Mucosa of descending colon (tissue), 3 donors: ENCODE results near the gene CPNE7. TPM values are rescaled to one million over a fixed set of nuclear protein-coding genes. Genes with fewer than 3 reads are reported as not detected.
"Not testable (repeated sequence)": the region's sequence is repeated elsewhere in the genome, so short reads cannot be mapped to it uniquely, and the experiment has no call there.

Experiments
- ATAC-seq: fragments of 200-7000 bp; cut with Tn5 transposase; one replicate; pipeline ENCODE4 v1.9.1; 2020; ENCODE audit warnings: mild to moderate bottlenecking, moderate library complexity
- DNase-seq, 3 donors: peaks; one replicate each; pipeline ENCODE4 v3.0.0-alpha.2; 2020
- H3K36me3 ChIP-seq: fragments of 200-600 bp; one replicate; pipeline ENCODE4 v1.8.0; 2021; ENCODE audit warnings: low read depth, mild to moderate bottlenecking
- H3K4me1 ChIP-seq: fragments of 200-600 bp; one replicate; pipeline ENCODE4 v1.8.0; 2021; ENCODE audit warnings: low read depth, mild to moderate bottlenecking
- H3K4me3 ChIP-seq: fragments of 200-600 bp; one replicate; pipeline ENCODE4 v1.8.0; 2021; ENCODE audit warnings: mild to moderate bottlenecking
- H3K9me3 ChIP-seq: fragments of 200-600 bp; one replicate; pipeline ENCODE4 v1.8.0; 2021; ENCODE audit warnings: mild to moderate bottlenecking
- CTCF ChIP-seq: fragments of 200-600 bp; IDR thresholded peaks from one replicate; pipeline ENCODE4 v1.8.0; 2022; ENCODE audit warnings: antibody characterized with exemption, mild to moderate bottlenecking
- intact Hi-C, 2 donors: fragments of 100-400 bp; cut with DNase I in 1 of 2; cut with micrococcal nuclease in 1 of 2; formaldehyde crosslinking; loops; one replicate each; pipeline versions ENCODE4 v1.11.0 to v1.11.1; 2022; cut with DNase I, micrococcal nuclease
- total RNA-seq, 3 donors: library from RNA; stranded (reverse); fragmentation: NEBNext Ultra II Directional in 2 of 3; extraction: Animal tissue kit (Norgen Biotek cat#: 25700) in 2 of 3; gene quantifications; one replicate each; pipeline versions ENCODE4 v1.2.1 to v1.2.4, GENCODE V29; 2021 to 2023
- donor health status: DM: no; HTN: no; CAD: no; lungs with moderate emphysema.
- donor health status: DM: no; HTN: no; CAD: no.
- donor health status: DM: no; HTN: yes; CAD: no.

CPNE7 gene
- total RNA-seq, 3 donors from 2014 or later, result 0.72 to 2.0 (median 0.79) TPM

DNA sequence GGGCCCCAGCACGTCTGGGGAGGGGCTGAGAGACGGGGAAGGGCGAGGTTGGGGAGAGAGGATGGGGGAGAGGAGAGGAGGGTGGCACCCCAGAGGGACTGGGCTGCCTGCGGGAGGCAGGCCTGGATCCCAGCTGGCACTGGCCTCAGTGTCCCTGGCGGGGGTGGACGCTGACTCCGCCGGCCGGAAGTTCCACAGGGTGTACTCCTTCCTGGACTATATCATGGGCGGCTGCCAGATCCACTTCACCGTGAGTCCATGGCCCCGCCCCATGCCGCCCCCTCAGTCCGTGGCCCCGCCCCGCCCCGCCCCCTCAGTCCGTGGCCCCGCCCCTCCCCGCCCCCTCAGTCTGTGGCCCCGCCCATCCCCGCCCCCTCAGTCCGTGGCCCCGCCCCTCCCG is 11.3 kb downstream of the CPNE7 start:
- ATAC-seq (peak; percentile 77), DNase-seq (peak in 1 of 3 donors; percentile 68)
- Histone ChIP-seq H3K4me1 (no peaks in the 10 kb centered on the region), H3K9me3 (no peaks in the 10 kb centered on the region), H3K36me3 (no peaks in the 10 kb centered on the region), H3K4me3 (no peak overlapping the region)
- intact Hi-C loops, result no loop called here
- TF ChIP-seq CTCF, result no peak

DNA sequence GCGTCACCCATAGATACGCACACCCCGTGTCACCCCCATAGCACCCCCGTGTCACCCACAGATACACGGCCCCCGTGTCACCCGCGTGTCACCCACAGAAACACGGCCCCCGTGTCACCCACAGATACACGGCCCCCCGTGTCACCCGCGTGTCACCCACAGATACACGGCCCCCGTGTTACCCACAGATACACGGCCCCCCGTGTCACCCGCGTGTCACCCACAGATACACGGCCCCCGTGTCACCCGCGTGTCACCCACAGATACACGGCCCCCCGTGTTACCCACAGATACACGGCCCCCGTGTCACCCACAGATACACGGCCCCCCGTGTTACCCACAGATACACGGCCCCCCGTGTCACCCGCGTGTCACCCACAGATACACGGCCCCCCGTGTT is 12.1 kb downstream of the CPNE7 start:
- intact Hi-C loops, ATAC-seq, DNase-seq, H3K9me3 ChIP-seq, H3K4me1 ChIP-seq, H3K36me3 ChIP-seq, H3K4me3 ChIP-seq: not testable (repeated sequence)

GRCh38 chr16:89588413-89589109 is 13.0 kb downstream of the CPNE7 start:
- H3K36me3 ChIP-seq, result no peaks in the 10 kb centered on the region
- no peaks in the 10 kb centered on the region for H3K9me3 ChIP-seq
- no peak for TF ChIP-seq CTCF
- H3K4me3 ChIP-seq, result no peak overlapping the region
- ATAC-seq (no peak), DNase-seq (no peak)
- H3K4me1 ChIP-seq, result no peaks in the 10 kb centered on the region
- intact Hi-C loops, result no loop called here

DNA sequence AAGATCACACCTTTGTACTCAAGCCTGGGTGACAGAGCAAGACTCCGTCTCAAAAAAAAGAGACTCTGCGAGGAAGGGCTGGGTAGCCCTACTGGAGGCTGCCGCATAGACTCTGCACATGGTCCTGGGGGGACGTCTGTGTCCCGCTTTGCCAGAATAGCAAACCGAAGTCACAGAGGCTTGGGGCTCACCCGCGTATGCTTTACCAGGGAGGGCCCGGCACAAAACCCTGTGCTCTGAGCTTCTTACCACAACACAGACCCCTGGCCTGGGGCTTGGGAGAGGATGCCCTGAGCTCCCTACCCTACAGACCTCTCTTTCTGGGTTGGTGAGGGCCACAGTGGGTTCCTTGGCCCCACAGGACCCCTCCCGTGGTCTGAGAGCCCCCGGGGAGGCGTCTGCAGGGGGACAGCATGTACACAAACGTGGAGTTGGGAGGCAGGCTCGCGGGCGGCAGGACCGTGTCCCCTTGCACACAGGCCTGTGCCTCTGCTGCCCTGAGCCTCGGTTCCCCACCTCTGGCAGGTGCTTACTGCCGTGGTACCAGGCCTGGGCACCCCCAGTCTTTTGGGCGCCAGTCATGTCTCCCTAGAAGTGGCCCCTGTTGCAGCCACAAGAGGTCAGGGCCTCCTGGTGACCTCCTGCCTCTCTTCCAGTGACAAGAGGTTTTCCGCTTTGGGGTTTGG is 13.8 kb downstream of the CPNE7 start:
- no peak for TF ChIP-seq CTCF
- ATAC-seq (no peak), DNase-seq (no peak)
- no peaks in the 10 kb centered on the region for H3K36me3 ChIP-seq
- no peaks in the 10 kb centered on the region for H3K4me1 ChIP-seq
- intact Hi-C loops, result no loop called here
- no peak overlapping the region for H3K4me3 ChIP-seq
- no peaks in the 10 kb centered on the region for H3K9me3 ChIP-seq

DNA sequence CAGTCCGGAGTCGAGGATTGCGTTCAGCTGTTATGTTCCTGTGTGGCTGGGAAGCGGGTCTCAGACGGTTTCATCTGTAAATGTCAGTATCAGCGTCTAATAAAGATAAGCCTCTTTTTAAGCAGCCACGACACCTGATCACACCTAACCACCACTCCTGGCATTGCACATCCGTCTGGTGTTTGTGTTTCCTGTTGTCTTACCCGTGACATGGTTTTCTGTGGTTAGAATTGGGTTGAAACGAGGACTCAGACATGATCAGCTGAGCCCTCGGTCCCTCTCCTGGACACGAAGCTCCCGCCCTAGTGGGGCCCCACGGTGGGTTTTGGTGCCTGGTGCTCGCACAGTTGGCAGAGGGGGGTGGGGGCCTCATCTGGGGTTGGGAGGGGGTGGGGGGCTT is 18.3 kb downstream of the CPNE7 start:
- TF ChIP-seq CTCF, result no peak
- H3K9me3 ChIP-seq, result no peaks in the 10 kb centered on the region
- no peak overlapping the region for H3K4me3 ChIP-seq
- no peak for DNase-seq
- no peaks in the 10 kb centered on the region for H3K4me1 ChIP-seq
- intact Hi-C loops, result no loop called here
- H3K36me3 ChIP-seq, result no peaks in the 10 kb centered on the region
- peak; percentile 54 for ATAC-seq

GRCh38 chr16:89595330-89596060 is 19.9 kb downstream of the CPNE7 start:
- Histone ChIP-seq H3K4me3 (no peak overlapping the region), H3K9me3 (no peaks in the 10 kb centered on the region), H3K4me1 (no peaks in the 10 kb centered on the region), H3K36me3 (no peaks in the 10 kb centered on the region)
- ATAC-seq (no peak), DNase-seq (no peak)
- TF ChIP-seq CTCF, result no peak
- intact Hi-C loops, result no loop called here
